NK-92 treated with Interleukin-12 subunit alpha and Interleukin-12 subunit beta, amount 100 ng/mL, for 24 hours (cell line): ENCODE data around the gene SEMA3G.

Source experiments
- DNase-seq: peaks from one replicate; lab custom pipeline; 2025; lab: John Stamatoyannopoulos, UW

The SEMA3G gene

DNA sequence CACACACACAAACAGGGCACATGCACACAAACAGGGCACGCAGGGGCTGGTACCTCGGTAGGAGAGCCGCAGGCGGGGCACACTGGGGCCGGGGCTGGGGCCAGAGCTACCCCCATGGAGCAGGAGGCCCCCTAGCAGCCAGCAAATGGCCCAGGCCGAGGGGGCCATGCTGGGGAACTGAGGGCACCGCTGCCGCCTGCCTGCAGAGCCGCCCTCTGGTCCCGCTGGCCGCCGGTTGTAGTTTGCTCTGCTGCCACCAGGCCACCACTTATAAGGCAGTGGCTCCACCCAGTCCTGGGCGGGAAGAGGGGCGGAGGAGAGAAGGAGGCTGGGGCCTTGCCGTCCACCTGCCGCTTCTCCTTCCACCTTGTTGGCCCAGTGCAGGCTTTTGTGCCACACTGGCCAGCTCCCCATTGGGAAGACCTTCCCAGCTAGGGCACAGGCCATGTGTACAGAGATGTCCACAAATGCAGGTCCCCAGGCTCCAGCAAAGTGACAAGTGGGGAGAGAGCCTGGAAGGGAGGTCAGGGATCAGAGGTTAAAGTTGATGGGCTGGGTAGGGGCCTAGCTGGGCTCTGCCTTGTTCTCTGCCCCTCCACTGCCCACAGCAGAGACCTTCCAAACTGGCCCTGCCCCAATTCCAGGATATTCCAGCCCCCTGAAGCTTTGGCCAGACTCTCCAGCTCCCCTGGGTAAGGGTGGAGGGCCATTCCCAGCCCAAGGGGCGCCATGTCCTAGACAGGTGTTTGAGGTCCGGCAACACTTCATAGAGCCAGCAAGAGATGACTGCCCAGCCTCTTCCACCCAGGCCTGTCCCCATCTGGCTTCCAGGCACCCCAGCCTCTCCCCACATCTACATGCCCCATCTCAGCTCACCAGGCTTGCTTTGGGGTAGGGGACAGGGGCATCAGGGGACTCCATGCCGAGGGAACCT, at the start of gene SEMA3G:
Gene SEMA3G (minus strand): TSS at position 244 of the 934 bp plus-strand sequence. CDS start 76 bp downstream, at position 168.
- DNase-seq: no peak

DNA sequence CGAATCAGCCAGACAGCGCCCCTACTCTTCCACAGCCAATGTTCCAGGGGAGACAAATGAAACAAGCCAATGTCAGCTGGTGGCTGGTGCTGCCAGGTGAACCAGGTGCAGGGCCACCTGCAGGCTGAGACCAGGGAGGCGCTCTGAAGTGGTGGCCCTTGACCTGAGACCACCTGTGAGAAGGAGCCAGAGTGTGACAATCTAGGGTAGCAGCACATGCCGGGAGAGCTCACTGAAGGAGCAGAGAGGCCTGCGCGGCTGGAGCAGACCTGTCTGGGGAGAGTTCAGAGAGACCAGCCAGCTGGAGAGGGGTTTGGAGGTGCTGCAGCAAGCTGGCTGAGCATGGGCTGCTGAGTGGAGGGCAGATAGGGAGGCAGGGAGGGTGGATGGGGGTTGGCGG, 49.5 kb upstream of the SEMA3G start:
- no peak for DNase-seq

DNA sequence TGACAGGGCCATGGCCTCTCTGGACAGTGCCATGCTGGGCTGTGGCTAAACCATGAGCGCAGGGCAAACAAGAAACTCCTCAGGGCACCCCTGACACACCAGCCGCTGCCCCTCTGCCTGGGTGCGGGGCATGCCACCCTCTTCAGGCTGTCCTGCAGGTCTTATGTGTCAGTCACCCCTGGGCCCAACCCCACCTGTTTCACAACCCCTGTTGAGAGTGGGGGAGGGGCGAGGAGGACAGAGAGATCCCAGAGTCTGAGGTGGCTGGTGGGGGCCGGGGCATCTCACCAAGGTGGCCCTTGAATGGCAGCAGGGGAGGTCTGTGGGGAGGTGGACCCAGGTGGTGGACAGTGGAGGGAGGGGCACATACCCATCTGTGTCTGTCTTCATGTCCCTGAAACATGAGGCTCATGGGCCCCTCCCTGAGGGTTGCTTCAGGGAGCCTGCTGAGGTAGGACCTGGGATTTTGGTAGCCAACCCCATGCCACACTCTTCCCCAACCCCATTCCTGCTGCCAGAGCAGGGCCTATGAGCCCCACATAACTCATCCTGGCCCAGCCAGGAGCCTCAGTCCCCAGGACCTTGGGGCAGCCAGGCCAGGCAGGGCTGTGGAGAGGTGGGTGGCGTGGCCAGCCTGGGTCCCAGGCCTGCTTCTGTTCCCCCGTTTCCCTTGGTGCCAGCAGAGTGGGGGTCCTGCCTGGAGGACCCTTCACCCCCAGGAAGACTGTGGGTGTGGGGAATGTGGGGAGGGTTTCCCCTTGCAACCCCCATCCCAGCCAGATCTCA, 48.5 kb upstream of the SEMA3G start:
- DNase-seq: no peak

DNA sequence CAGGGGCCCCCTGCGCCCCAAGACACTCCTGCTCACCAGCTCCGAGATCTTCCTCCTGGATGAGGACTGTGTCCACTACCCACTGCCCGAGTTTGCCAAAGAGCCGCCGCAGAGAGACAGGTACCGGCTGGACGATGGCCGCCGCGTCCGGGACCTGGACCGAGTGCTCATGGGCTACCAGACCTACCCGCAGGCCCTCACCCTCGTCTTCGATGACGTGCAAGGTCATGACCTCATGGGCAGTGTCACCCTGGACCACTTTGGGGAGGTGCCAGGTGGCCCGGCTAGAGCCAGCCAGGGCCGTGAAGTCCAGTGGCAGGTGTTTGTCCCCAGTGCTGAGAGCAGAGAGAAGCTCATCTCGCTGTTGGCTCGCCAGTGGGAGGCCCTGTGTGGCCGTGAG, 47.2 kb upstream of the SEMA3G start:
- no peak for DNase-seq

DNA sequence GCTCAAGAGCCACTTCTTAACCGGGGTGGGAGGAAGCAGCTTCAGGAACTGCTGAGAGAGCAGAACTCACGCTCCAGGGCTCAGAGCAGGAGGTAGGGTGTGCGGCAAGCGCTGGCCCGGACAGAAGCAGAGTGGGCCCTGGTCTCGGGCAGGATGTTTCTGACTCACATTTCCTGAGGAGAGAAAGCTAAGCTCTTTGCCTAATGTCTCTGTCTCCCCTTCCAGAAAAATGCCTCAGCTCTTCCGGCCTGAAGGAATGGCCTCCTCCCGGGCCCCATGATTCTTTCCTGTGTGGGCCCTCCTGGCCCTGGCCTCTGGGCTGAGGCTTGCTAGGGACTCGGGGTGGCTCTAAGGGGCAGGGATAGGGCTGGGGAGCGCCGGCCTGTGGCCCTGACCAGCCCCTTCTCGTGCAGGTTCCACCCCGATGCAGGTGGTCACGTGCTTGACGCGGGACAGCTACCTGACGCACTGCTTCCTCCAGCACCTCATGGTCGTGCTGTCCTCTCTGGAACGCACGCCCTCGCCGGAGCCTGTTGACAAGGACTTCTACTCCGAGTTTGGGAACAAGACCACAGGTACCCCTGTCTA, 46.1 kb upstream of the SEMA3G start:
- no peak for DNase-seq

DNA sequence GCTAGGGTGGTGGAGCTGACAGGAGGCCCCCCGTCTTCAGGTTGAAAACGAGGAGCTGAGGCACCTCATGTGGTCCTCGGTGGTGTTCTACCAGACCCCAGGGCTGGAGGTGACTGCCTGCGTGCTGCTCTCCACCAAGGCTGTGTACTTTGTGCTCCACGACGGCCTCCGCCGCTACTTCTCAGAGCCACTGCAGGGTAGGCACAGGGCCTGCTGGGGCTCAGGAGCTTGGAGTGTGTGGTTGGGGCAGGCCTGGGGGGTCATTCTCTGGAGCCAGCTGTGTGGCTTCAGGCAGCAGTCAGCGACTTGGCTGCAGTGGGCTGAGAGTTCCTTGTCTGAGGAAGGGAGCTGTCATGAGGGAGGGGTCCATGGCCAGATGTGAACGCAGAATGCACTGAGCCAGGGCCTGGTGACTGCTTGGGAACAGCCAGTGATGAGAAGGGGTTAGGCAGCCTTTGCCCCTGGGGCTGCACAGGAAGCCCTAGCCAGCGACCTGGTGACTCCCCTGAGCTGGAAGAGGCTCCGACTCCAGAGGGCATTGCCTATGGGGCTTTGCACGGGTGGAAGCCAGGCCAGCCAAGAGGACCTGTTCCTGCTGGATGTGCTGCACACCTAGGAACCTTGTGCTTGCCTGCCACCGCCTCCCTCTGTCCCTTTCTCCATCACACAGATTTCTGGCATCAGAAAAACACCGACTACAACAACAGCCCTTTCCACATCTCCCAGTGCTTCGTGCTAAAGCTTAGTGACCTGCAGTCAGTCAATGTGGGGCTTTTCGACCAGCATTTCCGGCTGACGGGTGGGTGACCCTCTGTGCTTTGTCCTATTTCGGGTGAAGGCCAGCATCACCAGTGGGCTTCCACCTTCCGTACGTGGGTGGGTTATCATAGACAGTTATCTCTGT, 45.4 kb upstream of the SEMA3G start:
- no peak for DNase-seq

DNA sequence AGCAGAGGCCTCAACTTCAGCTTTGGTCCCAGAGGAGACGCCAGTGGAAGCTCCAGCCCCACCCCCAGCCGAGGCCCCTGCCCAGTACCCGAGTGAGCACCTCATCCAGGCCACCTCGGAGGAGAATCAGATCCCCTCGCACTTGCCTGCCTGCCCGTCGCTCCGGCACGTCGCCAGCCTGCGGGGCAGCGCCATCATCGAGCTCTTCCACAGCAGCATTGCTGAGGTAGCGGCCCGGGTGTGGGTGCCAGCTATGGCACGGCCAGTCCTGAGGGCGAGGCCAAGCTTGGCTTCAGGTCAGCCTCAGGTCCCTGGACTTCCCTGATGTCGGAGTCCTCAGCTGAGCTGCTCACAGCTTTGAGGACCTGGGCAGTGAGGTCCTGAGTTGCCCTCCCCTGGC, 44.5 kb upstream of the SEMA3G start:
- DNase-seq: no peak

DNA sequence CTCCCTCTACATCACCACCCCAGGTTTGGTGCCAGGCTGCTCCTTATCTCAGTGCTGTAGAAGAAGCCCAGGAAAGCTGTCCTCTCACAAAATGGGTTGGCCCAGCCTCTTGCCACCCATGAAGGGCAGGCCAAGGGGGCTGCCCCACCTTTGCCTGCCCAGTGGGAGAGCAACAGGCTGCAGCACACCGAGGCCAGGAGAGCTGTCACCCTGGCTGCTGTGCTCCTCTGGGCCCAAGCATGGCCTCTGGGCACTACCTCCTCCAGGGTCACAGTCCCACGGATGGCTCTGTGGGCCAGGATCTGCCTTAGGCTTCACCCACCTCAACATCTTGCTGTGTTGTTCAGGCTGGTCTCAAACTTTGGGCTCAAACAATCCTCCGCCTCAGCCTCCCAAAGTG, 43.8 kb upstream of the SEMA3G start:
- DNase-seq: no peak

DNA sequence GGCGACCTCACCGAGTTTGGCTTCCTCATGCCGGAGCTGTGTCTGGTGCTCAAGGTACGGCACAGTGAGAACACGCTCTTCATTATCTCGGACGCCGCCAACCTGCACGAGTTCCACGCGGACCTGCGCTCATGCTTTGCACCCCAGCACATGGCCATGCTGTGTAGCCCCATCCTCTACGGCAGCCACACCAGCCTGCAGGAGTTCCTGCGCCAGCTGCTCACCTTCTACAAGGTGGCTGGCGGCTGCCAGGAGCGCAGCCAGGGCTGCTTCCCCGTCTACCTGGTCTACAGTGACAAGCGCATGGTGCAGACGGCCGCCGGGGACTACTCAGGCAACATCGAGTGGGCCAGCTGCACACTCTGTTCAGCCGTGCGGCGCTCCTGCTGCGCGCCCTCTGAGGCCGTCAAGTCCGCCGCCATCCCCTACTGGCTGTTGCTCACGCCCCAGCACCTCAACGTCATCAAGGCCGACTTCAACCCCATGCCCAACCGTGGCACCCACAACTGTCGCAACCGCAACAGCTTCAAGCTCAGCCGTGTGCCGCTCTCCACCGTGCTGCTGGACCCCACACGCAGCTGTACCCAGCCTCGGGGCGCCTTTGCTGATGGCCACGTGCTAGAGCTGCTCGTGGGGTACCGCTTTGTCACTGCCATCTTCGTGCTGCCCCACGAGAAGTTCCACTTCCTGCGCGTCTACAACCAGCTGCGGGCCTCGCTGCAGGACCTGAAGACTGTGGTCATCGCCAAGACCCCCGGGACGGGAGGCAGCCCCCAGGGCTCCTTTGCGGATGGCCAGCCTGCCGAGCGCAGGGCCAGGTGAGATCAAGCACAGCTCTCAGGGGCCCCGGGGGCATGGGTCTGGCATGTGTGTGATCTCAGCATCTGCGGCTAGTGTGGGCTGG, 43.1 kb upstream of the SEMA3G start:
- DNase-seq: no peak

DNA sequence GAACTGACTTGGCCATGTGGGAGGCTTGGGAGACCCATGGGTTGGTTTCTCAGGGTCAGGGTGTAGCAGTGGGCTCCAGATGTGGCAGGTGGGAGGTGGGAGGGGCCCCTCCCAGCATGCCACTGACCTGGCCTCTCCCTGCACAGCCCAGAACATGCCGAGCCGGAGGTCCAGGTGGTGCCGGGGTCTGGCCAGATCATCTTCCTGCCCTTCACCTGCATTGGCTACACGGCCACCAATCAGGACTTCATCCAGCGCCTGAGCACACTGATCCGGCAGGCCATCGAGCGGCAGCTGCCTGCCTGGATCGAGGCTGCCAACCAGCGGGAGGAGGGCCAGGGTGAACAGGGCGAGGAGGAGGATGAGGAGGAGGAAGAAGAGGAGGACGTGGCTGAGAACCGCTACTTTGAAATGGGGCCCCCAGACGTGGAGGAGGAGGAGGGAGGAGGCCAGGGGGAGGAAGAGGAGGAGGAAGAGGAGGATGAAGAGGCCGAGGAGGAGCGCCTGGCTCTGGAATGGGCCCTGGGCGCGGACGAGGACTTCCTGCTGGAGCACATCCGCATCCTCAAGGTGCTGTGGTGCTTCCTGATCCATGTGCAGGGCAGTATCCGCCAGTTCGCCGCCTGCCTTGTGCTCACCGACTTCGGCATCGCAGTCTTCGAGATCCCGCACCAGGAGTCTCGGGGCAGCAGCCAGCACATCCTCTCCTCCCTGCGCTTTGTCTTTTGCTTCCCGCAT, 42.3 kb upstream of the SEMA3G start:
- no peak for DNase-seq

DNA sequence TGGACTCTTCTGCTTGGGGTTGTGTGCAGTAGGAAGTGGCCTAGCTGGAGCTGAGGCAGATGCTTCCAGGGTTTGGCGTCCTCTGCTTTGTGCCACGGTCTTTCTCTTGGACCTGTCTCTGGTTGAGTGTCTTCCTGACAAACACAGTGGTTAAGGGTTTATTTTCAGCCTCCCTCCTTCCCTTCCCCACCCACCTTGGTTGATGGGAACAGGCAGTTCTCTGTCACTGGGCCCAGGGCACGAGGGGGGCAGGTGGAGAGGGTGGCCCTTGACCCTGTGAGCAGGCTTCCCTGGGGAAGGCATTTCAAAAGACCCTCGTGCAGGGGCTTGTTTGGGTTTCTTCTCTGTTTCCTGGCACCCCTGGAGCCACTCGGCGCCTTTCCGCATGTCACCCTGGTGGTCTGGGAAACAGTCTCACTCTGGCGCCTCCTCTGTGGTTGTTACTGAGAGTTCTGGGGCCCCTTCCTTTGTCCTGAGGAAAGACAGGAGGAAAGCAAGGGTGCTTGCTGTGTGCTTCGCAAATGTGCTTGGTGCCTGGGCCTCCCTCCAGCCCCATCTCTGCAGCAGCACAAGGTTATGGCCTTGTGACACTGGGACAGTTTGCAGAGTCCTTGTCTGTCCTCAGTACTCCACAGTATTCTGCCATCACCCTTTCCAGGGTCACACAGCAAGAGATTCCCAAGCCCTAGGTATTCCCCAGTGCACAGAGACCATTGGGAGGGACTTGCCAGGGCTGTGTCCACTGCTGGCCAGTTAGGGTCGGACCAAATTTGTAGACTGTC, 40.0 kb upstream of the SEMA3G start:
- DNase-seq: no peak

DNA sequence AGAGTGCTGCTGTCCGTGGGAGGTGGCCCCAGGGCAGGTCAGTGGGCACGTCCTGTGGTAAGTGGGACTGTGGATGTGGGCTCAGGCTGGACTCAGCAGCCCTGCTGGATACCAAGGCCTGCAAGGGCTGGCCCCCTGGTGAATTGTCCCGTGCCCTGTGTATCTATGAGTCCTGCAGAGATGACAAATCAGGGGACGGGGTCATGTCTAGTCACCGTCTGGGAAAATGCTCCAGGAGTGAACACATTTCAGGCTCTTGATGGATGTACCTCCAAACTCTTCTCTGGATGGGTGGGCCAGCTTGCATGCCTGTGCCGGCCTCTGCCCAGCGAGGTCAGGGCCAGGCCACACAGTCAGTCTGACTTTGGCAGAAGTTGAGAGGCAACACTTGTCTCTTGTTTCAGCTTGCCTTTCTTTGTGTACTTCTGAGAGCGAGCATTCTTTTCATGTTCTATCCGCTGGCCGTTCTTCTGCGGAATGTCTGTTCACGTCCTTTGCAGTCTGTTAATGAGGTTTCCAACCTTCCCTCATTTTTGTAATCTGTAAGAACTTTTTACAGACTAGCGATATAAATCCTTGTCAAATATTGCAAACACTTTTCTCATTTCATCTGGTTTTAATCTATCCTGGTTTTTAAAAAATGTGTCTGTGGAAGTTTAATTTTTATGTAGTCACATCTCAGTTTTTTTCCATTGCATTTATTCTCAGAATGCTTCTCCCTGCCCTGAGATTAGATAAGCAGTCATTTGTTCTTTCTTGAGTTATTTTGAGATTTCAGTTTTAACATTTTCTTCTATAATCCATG, 38.9 kb upstream of the SEMA3G start:
- no peak for DNase-seq

DNA sequence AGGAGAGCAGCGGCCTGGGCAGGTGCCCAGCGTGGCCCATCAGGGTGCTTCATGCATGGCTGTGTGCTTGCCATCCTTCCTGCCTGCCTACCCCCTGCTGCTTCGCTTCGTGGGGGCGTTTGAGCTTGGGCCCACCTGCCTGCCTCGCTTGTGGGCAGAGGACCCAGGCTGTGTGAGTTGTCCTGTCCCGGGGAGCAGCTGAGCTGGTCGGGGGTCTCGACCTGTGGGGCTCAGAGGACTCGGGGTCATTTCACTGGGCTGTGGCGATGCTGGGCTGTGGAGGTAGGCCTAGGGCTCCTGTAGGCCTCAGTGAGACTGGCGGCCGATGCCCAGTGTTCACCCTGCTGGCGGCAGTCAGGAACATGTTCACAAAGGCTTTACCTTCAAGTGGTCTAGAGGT, 38.2 kb upstream of the SEMA3G start:
- DNase-seq: no peak

DNA sequence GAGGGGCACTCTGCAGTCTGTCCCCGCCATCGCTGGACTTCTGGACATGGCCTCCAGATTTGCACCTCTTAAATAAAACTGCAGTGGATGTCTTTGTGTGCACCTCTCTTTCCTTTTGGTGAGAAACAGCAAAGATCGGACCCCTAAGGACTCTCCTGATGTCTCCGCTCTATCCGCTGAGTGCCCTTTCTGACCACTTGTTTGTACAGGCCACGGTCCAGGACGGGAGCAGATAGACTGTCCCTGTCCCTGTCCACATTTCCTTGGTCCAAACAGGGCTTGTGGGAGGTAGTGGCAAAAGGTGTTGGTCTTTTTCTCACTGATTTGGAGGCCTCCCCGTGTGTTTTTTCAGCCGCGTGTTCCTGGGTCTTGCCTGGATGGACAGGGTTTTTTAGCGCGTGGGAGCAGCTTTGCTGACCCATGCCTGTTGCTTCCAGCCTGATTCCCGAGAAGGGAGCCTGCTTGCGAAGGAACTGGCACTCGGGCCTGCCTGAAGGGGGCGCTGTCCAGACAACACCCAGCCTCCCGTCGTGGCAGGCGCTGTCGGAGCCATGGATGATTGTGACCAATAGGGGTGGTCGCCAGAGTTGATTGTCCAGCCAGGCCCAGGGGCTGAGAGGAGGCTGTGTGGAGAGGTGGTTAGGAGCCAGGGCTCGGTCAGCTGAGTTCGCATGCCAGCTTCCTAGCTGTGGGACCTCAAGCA, 37.1 kb upstream of the SEMA3G start:
- DNase-seq: no peak

DNA sequence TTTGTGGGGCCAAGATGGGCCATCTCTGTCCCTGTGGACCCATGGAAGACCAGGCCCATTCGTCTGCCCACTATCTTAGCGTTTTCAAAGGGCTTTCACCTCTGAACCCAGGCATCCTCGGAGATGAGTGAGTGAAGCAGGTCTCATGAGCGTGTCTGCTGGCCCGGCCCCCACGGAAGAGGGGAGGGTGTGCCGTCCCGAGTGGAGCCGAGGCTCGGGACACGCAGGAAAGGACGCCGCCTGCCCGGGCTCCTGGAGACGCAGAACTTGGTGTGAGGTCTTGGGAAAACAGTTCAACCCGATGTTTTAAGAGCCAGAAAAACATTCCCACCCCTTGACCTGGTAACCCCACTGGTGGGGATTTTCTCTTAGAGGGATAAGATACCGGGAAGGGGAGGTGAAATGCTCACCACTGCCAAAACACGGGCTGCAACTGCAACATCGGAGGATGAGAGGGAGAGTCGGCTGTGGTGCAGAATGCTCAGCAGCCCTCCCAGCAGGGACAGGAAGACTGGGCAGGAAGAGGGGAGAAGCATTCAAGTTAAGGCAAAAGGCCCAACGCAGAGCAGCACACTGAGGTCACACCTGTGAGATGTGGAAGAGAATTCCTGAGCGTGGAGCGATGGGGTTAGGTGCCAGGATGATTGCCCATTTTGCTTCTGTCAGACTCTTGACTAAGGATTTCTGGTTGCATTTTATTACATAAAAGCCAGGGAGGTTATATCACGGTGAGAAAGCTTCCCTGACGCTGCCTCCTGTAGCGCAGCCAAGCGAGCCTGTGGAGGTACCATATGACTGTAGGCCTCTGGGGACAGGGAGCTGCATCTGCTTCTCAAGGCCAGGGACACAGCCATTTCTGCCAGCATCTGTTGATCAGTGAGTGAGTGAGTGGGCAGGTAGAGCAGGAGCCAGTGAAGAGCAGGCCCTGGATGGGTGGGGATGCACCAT, 36.1 kb upstream of the SEMA3G start:
- DNase-seq: no peak

DNA sequence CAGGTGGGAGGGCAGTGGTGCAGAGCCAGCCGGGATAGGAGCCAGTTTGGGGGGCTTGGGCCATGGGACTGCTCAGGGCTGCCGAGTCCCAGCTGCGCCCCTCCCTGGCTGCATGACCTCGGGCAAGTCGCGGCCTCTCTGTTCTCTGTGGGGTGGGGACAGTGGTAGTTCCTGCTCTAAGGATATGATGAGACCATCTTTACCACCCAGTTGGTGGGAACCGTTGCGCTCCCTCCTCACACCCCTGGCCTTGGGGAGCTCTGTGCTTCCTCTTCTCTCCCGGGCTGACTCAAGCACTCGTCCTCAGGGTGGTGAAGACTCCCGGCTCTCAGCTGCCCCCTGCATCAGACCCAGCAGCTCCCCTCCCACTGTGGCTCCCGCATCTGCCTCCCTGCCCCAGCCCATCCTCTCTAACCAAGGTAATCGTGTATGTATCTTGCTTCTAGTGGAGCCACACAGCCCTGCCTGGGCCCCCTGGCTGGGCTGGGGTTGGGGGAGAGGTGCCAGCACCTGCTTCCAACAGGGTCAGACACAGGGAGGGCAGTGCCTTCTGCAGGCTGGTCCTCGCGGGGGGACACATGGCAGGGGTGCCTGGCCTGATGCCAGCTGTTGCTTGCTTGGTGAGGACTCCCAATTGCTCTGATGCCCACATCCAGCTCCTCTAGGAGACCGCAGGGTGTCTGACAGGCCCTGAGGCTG, 35.1 kb upstream of the SEMA3G start:
- DNase-seq: no peak
